Stimulated activated CD8-positive, alpha-beta memory T cell treated with anti-CD3 and anti-CD28 coated beads, Interleukin-7, amount 100 ng/mL, for 4 hours (primary cell): ENCODE data around the gene SPAAR.
"Not testable (repeated sequence)": the region's sequence is repeated elsewhere in the genome, so short reads cannot be mapped to it uniquely, and the experiment has no call there.

Experiments used
- DNase-seq, 2 donors: peaks; one replicate each; pipeline ENCODE4 v3.0.0-alpha.2; 2020; ENCODE audit warnings: low read depth in 2 of 2

SPAAR gene

DNA sequence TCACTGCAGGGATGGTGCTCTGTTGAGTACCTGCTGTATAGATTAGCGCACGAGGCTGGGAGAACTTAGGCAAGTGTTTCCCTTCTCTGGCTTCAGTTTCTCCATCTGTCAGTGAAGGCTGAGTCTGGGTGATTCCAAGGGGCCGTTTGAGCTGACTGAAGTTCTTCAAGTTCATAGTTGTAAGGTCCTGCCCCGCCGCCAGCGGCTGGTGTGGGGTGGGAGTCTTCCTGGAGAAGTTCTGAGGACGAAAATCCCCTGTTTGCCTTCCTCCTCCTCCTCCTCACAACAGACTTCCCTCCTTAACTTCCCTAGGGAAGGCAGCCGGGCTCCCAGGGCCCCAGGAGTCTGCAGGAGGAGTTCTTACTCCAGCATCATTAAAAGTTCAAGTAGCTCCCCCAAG lies 5.0 kb upstream of the SPAAR start:
- no peak for DNase-seq

GRCh38 chr9:35905051-35905781 lies 4.1 kb upstream of the SPAAR start:
- DNase-seq = no peak

DNA sequence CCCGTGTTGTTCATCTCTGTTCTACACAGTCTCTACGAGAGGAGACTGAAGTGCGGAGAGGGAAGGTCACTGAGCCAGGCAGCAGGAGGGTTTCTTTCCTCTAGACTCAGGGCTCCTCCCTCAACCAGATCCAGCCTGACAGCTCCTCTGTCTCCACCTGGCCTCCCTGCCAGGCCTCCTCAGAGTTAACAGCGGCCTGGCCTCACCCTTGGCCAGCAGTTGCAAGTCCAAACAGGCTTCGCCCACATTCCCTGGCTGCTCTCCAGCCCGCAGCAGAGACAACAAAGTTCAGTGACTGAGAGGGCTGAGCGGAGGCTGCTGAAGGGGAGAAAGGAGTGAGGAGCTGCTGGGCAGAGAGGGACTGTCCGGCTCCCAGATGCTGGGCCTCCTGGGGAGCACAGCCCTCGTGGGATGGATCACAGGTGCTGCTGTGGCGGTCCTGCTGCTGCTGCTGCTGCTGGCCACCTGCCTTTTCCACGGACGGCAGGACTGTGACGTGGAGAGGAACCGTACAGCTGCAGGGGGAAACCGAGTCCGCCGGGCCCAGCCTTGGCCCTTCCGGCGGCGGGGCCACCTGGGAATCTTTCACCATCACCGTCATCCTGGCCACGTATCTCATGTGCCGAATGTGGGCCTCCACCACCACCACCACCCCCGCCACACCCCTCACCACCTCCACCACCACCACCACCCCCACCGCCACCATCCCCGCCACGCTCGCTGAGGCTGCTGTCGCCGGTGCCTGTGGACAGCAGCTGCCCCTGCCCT lies 3.2 kb upstream of the SPAAR start, which contains the start of gene HRCT1:
Gene HRCT1 (plus strand): TSS at position 291 of the 768 bp plus-strand sequence. CDS start 86 bp downstream, at position 377.
- DNase-seq = no peak

DNA sequence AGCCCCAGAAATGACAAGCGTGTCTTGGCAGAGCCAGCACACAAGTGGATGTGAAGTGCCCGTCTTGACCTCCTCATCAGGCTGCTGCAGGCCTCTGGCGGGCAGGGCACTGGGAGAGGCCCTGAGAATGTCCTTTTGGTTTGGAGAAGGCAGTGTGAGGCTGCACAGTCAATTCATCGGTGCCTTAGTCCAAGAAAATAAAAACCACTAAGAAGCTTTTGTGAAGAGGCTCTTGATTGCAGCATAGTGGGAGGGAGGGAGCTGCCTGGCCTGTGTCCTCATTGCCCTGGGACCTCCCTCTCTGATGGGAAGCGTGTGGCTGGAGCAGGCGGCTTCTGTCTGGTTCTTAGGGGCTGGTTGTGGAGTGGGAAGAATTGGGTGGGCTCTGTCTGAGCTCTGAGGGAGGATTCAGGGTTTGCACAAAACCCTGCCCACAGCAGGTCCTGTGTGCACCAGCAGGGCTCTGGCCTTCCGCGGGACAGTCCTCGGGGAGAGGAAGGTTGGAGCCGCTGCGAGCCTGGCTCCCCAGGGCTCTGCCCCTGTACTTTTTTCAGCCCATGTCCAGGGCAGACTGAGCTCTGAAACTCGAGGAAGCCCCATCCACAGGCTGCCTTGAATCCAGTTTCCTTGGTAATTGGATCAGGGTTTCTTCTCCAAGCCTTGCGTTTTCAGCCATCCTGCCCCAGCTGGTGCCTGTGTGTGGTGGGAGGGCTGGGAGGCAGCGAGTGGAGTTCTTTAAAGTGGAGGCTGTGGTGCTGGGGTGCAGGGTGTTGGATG lies 2.2 kb upstream of the SPAAR start:
- no peak for DNase-seq

GRCh38 chr9:35907711-35908503 lies 1.4 kb upstream of the SPAAR start:
- no peak for DNase-seq

DNA sequence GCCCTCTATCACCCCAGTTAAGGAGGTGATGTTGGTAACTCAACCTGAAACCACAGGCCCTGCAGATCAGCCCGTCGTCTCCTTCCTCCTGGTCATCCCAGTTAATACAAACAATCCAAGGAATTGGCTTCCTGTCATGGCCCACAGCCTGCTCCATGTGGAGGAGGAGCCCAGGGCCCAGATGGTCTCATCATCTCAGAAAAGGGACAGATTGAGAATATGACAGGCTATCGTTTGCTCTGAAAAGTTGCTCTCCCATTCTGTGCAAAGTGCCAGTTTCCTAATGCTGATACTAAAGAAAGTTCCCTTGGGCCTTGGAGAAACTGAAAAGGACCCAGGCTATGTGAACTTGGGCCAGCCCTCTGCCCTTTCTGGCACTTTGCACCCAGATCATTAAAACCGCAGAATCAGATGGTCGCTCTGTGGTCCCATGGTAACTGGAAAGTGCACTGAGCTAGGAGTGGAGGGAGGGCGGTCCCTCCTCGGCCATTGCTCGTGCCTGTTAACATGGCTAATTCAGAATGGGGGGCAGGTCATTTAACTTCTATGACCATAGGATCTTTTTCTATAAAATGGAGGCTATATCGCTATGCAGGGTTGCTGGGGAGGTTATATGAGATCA lies 675 bp upstream of the SPAAR start:
- DNase-seq = no peak

DNA sequence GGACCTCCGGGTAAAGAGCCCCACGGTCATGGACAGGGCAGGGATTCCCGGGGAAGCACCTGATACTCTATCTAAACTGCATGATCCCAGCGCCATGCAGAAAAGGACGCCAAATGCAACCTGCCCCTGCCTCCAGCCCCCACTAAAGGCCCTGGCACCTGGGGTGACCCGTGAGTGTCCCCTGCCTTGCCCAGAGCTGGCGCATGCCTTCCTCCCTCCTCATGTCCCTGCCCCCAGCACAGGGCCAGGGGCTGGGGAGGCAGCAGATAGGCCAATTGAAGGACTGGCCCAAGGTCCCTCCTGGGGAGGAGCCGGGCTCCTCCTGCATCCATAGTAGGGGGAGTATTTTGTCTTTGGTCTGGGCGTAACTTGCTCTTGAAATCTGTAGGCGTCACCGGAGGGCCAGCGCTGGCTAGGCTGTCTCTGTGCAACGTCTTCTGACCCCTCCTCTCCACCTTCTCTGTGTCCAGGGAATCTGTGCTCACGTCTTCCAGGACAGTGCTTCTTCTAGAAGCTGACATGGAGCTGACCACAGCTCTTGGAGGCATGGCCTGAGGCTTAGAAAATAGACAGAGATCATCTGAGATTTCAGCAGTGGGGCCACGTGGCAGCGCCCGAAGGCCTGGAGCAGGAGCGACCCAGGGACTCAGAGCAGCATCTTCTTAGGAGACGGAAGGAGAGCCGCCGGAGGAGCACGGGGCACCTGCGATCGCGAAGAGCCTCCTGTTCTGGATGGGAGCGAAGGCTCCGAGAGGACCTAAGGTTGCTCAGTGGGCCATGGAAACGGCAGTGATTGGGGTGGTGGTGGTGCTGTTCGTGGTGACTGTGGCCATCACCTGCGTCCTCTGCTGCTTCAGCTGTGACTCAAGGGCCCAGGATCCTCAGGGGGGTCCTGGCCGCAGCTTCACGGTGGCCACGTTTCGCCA lies 660 bp downstream of the SPAAR start:
- no peak for DNase-seq

DNA sequence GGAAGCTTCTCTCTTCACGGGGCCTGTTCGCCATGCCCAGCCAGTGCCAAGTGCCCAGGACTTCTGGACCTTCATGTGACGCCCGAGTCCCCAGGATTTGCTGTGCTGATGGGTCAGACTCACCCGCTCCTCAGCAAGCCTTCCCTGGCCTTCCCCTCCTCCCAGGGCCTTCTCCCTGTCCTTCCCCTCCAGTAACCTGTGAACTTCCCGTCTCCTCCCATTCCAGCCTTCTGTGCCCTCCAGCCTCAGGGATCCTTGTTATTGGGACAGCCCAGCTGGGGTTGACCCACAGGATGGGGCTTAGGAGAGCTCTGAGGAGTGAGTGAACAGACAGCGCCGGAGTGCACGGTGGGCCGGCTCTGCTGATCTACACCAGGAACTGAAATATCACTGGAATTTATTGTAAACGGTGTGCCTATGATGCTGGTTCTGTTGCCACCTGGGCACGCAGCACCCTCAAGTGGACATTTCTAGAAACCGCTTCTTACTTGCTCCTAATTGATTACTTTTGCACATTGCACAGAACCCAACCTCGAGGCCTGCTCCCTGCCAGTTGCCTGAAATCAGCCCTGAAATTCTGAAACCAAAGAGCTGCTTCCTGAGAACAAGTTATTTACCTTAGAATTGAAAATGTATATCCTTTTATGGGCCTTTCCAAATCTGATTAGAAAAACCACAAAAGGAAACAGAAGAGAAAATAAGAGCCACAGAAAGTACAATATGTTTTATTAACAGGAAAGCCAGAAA lies 1.5 kb downstream of the SPAAR start:
- no peak for DNase-seq

GRCh38 chr9:35911690-35912089 lies 2.4 kb downstream of the SPAAR start:
- no peak for DNase-seq

- no peak for DNase-seq
These were observed 3.6 kb downstream of the SPAAR start for GRCh38 chr9:35912791-35913400.

- DNase-seq = not testable (repeated sequence)
These were observed 4.1 kb downstream of the SPAAR start for GRCh38 chr9:35913429-35913828.

GRCh38 chr9:35914301-35914807 lies 5.1 kb downstream of the SPAAR start:
- no peak for DNase-seq

- DNase-seq = no peak
These were observed 6.5 kb downstream of the SPAAR start for GRCh38 chr9:35915681-35916294.

DNA sequence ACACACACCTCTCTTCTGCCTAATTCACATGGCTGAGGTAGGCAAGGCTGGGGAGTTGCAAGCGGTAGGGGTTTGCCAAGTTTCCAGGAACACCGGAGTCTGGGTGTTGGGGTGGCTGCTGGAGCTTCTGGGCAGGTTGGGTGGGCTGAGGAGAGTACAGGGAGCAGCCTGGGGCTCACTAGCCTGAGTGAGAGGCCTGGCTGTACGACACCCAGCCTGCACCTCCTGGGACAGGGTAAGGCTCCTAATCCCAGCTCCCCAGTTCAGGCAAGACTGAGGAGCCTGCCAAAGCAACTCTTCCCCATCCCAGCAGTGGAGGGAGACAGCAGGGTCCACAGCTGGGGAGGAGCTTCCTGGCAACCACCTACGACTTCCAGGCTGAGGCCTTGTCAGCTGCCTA lies 8.0 kb downstream of the SPAAR start:
- no peak for DNase-seq

- no peak for DNase-seq
These were observed 9.5 kb downstream of the SPAAR start for GRCh38 chr9:35918780-35919179.

GRCh38 chr9:35919212-35920008 lies 10.1 kb downstream of the SPAAR start:
- no peak for DNase-seq

- DNase-seq = no peak
These were observed 10.8 kb downstream of the SPAAR start for GRCh38 chr9:35920051-35920620.
